Upper lobe of left lung (tissue), 4 donors: ENCODE measurements around the gene REC8.

Experiments
- POLR2A ChIP-seq, 4 donors: fragments of 450-650 bp; IDR thresholded peaks; one replicate each; pipeline ENCODE4 v1.5.1; 2016 to 2017; ENCODE audit warnings: antibody characterized with exemption in 4 of 4, mild to moderate bottlenecking in 2 of 4
- POLR2AphosphoS5 ChIP-seq, 2 donors: sonication (generic); formaldehyde crosslinking; IDR thresholded peaks; one replicate each; pipeline ENCODE4 v1.5.1; 2017; ENCODE audit warnings: antibody characterized with exemption in 2 of 2
- TF ChIP-seq, protein P1 (sequence below), 6 experiments: fragments of 450-650 bp in 4 of 6; fragments of 200-600 bp in 2 of 6; sonication (generic) in 2 of 6; IDR thresholded peaks; one replicate each; pipeline ENCODE4 v1.5.1; 2016 to 2019; ENCODE audit warnings: antibody characterized with exemption in 6 of 6

DNA sequence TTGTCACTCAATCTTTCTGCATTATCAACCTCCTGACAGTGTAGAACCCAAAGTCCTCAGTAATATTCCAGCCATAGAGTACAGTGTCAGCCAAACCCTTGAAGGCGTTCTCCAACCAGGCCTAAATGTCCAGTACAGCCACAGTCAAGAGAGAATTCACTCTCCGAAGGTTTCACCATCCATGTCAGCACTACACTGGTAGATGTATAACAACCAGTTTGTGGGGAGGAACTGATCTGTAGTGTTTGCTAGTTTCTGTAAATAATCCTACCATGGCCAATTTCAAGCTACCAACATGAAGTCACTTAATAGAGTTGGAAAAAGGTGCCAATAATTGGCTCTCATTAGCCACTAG lies 44.4 kb downstream of the REC8 start:
- TF ChIP-seq, protein P1, sequence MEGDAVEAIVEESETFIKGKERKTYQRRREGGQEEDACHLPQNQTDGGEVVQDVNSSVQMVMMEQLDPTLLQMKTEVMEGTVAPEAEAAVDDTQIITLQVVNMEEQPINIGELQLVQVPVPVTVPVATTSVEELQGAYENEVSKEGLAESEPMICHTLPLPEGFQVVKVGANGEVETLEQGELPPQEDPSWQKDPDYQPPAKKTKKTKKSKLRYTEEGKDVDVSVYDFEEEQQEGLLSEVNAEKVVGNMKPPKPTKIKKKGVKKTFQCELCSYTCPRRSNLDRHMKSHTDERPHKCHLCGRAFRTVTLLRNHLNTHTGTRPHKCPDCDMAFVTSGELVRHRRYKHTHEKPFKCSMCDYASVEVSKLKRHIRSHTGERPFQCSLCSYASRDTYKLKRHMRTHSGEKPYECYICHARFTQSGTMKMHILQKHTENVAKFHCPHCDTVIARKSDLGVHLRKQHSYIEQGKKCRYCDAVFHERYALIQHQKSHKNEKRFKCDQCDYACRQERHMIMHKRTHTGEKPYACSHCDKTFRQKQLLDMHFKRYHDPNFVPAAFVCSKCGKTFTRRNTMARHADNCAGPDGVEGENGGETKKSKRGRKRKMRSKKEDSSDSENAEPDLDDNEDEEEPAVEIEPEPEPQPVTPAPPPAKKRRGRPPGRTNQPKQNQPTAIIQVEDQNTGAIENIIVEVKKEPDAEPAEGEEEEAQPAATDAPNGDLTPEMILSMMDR (IDR thresholded peaks at IDR 0.05), result no peak
- no peak for TF ChIP-seq POLR2A (IDR thresholded peaks at IDR 0.05)
- TF ChIP-seq POLR2AphosphoS5 (IDR thresholded peaks at IDR 0.05), result no peak
